Stomach (tissue), 4 donors: ENCODE data around the gene ZBTB32.

Experiments used
- CTCF ChIP-seq, 7 experiments: fragments of 450-650 bp in 4 of 7; fragments of 200-600 bp in 3 of 7; sonication (generic) in 3 of 7; IDR thresholded peaks; one replicate each; pipeline ENCODE4 v1.5.1; 2016 to 2019; ENCODE audit warnings: antibody characterized with exemption in 7 of 7, control low read depth in 2 of 7, mild to moderate bottlenecking in 1 of 7
- POLR2A ChIP-seq, 4 donors: fragments of 450-650 bp; IDR thresholded peaks; one replicate each; pipeline ENCODE4 v1.6.1; 2016; ENCODE audit warnings: antibody characterized with exemption in 4 of 4, control low read depth in 2 of 4, mild to moderate bottlenecking in 1 of 4, moderate library complexity in 1 of 4
- POLR2AphosphoS5 ChIP-seq, 3 donors: sonication (generic); formaldehyde crosslinking; IDR thresholded peaks; one replicate each; pipeline ENCODE4 v1.6.1; 2016; ENCODE audit warnings: antibody characterized with exemption in 3 of 3

- TF ChIP-seq POLR2A (IDR thresholded peaks at IDR 0.05) (peak in 1 of 4 donors; percentile 83), CTCF (IDR thresholded peaks at IDR 0.05) (peak in 2 of 7 experiments; percentile 32 to 59), POLR2AphosphoS5 (IDR thresholded peaks at IDR 0.05) (peak; percentile 77 to 93 (median 93))
Measured at GRCh38 chr19:35748106-35749020, 44.0 kb downstream of the ZBTB32 start, which contains the start of gene LIN37.
